Vagina (tissue), 2 donors: ENCODE data around the gene TMEM18.

Experiments used
- CTCF ChIP-seq, 3 experiments: fragments of 450-650 bp in 2 of 3; fragments of 200-600 bp in 1 of 3; sonication (generic) in 1 of 3; IDR thresholded peaks; one replicate each; pipeline ENCODE4 v1.5.1; 2017 to 2019; ENCODE audit warnings: antibody characterized with exemption in 3 of 3, mild to moderate bottlenecking in 2 of 3, moderate library complexity in 2 of 3
- POLR2A ChIP-seq, 2 donors: fragments of 450-650 bp; IDR thresholded peaks; one replicate each; pipeline ENCODE4 v1.6.1; 2017; ENCODE audit warnings: antibody characterized with exemption in 2 of 2, mild to moderate bottlenecking in 2 of 2, moderate library complexity in 2 of 2

DNA sequence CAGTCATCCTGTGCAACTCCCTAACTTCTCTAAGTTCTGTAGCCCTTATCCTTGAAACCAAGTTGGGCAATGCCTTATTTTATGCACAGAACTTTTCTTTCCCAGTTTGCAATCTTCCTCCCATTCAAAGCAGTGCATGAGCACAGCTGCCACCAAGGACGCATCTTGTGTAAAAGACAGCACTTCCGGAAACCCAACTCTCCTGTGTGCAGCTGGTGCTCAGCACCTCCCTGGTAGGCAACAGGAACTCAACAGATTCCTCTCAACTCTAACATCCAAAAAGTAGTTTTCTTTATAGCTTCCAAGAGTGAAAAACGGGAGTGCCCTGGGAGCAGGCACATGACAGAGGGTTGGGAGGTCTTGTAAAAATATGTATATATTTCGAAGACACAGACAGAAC is 2.2 kb downstream of the TMEM18 start:
- TF ChIP-seq CTCF (IDR thresholded peaks at IDR 0.05) (no peak), POLR2A (IDR thresholded peaks at IDR 0.05) (no peak)
